ENCODE results near the gene CPB2. TPM values are rescaled to one million over a fixed set of nuclear protein-coding genes. Genes with fewer than 3 reads are reported as not detected.

The CPB2 gene
- total RNA-seq, 4 donors from 2014 or later, result 0.42 to 1.4 TPM; not detected in 2

GRCh38 chr13:46032341-46032740 lies 72.5 kb downstream of the CPB2 start:
- DNase-seq (no peak), ATAC-seq (no peak)
- no peak overlapping the region for H3K27ac ChIP-seq
- no peak overlapping the region for H3K4me3 ChIP-seq
- no peaks in the 10 kb centered on the region for H3K9me3 ChIP-seq
- H3K36me3 ChIP-seq, result peaks cover 0 to 8% of the 10 kb centered on the region in 2 donors
- in situ Hi-C loops (cut with MboI; ENCODE audit: low sequenced_read_pairs in 4 of 4) (loop anchor here in 1 of 4 donors (25.0 kb wide), 1 partner anchor 520 kb away; no protein-coding TSS in a partner anchor), intact Hi-C loops (cut with DNase I; ENCODE audit: low total_unique reads) (no loop called here)
- H3K27me3 ChIP-seq, result no peaks in the 10 kb centered on the region
- no peaks in the 10 kb centered on the region for H3K4me1 ChIP-seq
- no peak for TF ChIP-seq CTCF (IDR thresholded peaks at IDR 0.05 in 4 of 5, conservative IDR thresholded peaks at IDR 0.05 in 1 of 5)
- no peak for TF ChIP-seq POLR2A (IDR thresholded peaks at IDR 0.05)

- TF ChIP-seq POLR2A (IDR thresholded peaks at IDR 0.05) (no peak), CTCF (IDR thresholded peaks at IDR 0.05 in 4 of 5, conservative IDR thresholded peaks at IDR 0.05 in 1 of 5) (no peak)
- in situ Hi-C loops (cut with MboI; ENCODE audit: low sequenced_read_pairs in 4 of 4), result loop anchor here in 1 of 4 donors (25.0 kb wide), 1 partner anchor 519 kb away; no protein-coding TSS in a partner anchor
- H3K4me3 ChIP-seq, result no peak overlapping the region
- H3K9me3 ChIP-seq, result no peaks in the 10 kb centered on the region
- DNase-seq (no peak), ATAC-seq (no peak)
- peaks cover 0 to 8% of the 10 kb centered on the region in 2 donors for H3K36me3 ChIP-seq
- H3K27ac ChIP-seq, result no peak overlapping the region
- H3K27me3 ChIP-seq, result no peaks in the 10 kb centered on the region
- intact Hi-C loops (cut with DNase I; ENCODE audit: low total_unique reads), result no loop called here
- no peaks in the 10 kb centered on the region for H3K4me1 ChIP-seq
Measured at GRCh38 chr13:46031581-46032263, 73.1 kb downstream of the CPB2 start.

GRCh38 chr13:46025157-46025556 lies 79.7 kb downstream of the CPB2 start:
- DNase-seq, result no peak
- peaks cover 0 to 8% of the 10 kb centered on the region in 2 donors for H3K4me1 ChIP-seq
- ATAC-seq, result no peak
- in situ Hi-C loops (cut with MboI; ENCODE audit: low sequenced_read_pairs in 4 of 4) (loop anchor here in 1 of 4 donors (25.0 kb wide), 1 partner anchor 513 kb away; no protein-coding TSS in a partner anchor), intact Hi-C loops (cut with DNase I; ENCODE audit: low total_unique reads) (no loop called here)
- H3K9me3 ChIP-seq, result no peaks in the 10 kb centered on the region
- no peak overlapping the region for H3K4me3 ChIP-seq
- no peak overlapping the region for H3K27ac ChIP-seq
- no peaks in the 10 kb centered on the region for H3K27me3 ChIP-seq
- TF ChIP-seq CTCF (IDR thresholded peaks at IDR 0.05 in 4 of 5, conservative IDR thresholded peaks at IDR 0.05 in 1 of 5), result no peak
- TF ChIP-seq POLR2A (IDR thresholded peaks at IDR 0.05), result no peak
- H3K36me3 ChIP-seq, result peaks cover 0 to 9% of the 10 kb centered on the region in 2 donors

- DNase-seq (no peak), ATAC-seq (no peak)
- in situ Hi-C loops (cut with MboI; ENCODE audit: low sequenced_read_pairs in 4 of 4), result no loop called here
- H3K4me3 ChIP-seq, result no peak overlapping the region
- no peaks in the 10 kb centered on the region for H3K9me3 ChIP-seq
- H3K36me3 ChIP-seq, result peaks cover 0 to 25% of the 10 kb centered on the region in 2 donors
- no peak overlapping the region for H3K27ac ChIP-seq
- intact Hi-C loops (cut with DNase I; ENCODE audit: low total_unique reads), result no loop called here
- H3K4me1 ChIP-seq, result peaks cover 0 to 8% of the 10 kb centered on the region in 2 donors
- H3K27me3 ChIP-seq, result no peaks in the 10 kb centered on the region
- TF ChIP-seq CTCF (IDR thresholded peaks at IDR 0.05 in 4 of 5, conservative IDR thresholded peaks at IDR 0.05 in 1 of 5), result no peak
- TF ChIP-seq POLR2A (IDR thresholded peaks at IDR 0.05), result no peak
Measured at GRCh38 chr13:46022481-46022880, 82.4 kb downstream of the CPB2 start.
